Lower leg skin (tissue), 4 donors: ENCODE measurements around the gene MYCN. TPM values are rescaled to one million over a fixed set of nuclear protein-coding genes. Genes with fewer than 3 reads are reported as not detected.
"Not testable (repeated sequence)": the region's sequence is repeated elsewhere in the genome, so short reads cannot be mapped to it uniquely, and the experiment has no call there.

Experiments used
- DNase-seq, 2 donors: peaks; one replicate each; pipeline ENCODE4 v3.0.0-alpha.2; 2019; ENCODE audit warnings: low spot score in 2 of 2
- H3K4me3 ChIP-seq: fragments of 200-600 bp; sonication (generic); 2 replicates; pipeline ENCODE4 v1.5.1; 2017; ENCODE audit warnings: mild to moderate bottlenecking, low read depth; ENCODE audit not compliant: poor library complexity, severe bottlenecking
- POLR2A ChIP-seq, 2 donors: fragments of 450-650 bp; IDR thresholded peaks; one replicate each; pipeline ENCODE4 v1.6.1; 2016 to 2017; ENCODE audit warnings: antibody characterized with exemption in 2 of 2, mild to moderate bottlenecking in 1 of 2, moderate library complexity in 1 of 2
- WGBS, 2 donors: methylation state at CpG; one replicate each; pipeline ENCODE4 v1.1.5; 2018; 5-methylcytosine and 5-hydroxymethylcytosine counted together
- intact Hi-C: fragments of 100-400 bp; cut with DNase I; formaldehyde crosslinking; loops from one replicate; pipeline ENCODE4 v1.15.0; 2023; ENCODE audit warnings: low total_unique reads
- total RNA-seq, 4 donors: library from RNA; depleted of rRNA; stranded (reverse); fragments of >200 nt; gene quantifications; one replicate each; pipeline ENCODE4 v1.1.0, GENCODE V29; 2016
- TF ChIP-seq, protein P1 (sequence below), 3 donors: fragments of 450-650 bp; IDR thresholded peaks; one replicate each; pipeline ENCODE4 v1.5.1; 2016; ENCODE audit warnings: antibody characterized with exemption in 3 of 3, mild to moderate bottlenecking in 3 of 3, moderate library complexity in 2 of 3

MYCN gene
- total RNA-seq, 4 donors from 2014 or later, result 0.15 to 1.5 (median 0.64) TPM; not detected in 1

DNA sequence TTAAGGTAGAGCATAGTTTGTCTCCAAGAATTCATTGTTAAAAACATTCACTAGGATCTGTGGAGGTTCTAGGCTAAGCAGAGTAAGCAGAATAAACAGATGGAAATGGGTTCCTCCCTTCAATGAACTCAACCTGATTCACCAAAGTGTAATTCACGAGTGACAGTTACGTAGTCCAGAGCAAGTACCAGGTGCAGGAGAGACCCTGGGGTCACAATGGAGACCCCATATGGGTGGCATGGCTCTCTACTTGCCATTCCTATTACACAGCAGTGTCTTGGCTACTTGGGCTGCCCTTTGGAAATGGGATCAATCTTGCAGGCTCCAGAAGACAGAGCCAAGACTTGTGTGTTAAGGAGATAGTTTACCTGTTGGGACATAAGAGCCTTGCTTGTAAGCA is 7.1 kb downstream of the MYCN start:
- intact Hi-C loops, result no loop called here
- TF ChIP-seq, protein P1, sequence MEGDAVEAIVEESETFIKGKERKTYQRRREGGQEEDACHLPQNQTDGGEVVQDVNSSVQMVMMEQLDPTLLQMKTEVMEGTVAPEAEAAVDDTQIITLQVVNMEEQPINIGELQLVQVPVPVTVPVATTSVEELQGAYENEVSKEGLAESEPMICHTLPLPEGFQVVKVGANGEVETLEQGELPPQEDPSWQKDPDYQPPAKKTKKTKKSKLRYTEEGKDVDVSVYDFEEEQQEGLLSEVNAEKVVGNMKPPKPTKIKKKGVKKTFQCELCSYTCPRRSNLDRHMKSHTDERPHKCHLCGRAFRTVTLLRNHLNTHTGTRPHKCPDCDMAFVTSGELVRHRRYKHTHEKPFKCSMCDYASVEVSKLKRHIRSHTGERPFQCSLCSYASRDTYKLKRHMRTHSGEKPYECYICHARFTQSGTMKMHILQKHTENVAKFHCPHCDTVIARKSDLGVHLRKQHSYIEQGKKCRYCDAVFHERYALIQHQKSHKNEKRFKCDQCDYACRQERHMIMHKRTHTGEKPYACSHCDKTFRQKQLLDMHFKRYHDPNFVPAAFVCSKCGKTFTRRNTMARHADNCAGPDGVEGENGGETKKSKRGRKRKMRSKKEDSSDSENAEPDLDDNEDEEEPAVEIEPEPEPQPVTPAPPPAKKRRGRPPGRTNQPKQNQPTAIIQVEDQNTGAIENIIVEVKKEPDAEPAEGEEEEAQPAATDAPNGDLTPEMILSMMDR (IDR thresholded peaks at IDR 0.05), result no peak
- no peak for TF ChIP-seq POLR2A (IDR thresholded peaks at IDR 0.05)
- peak in 1 of 2 donors; percentile 39 for DNase-seq
- H3K4me3 ChIP-seq, result no peak overlapping the region
- 87 to 88% methylated on average over 2 of the region's 2 CpGs for WGBS, 2 donors

GRCh38 chr2:15948704-15948957 is 8.3 kb downstream of the MYCN start:
- TF ChIP-seq POLR2A (IDR thresholded peaks at IDR 0.05), result no peak
- TF ChIP-seq, protein P1 (IDR thresholded peaks at IDR 0.05), result no peak
- no peak overlapping the region for H3K4me3 ChIP-seq
- no peak for DNase-seq
- intact Hi-C loops, result no loop called here
- WGBS, 2 donors, result 89 to 95% methylated on average over 3 of the region's 3 CpGs

- TF ChIP-seq, protein P1 (IDR thresholded peaks at IDR 0.05), result no peak
- no peak for TF ChIP-seq POLR2A (IDR thresholded peaks at IDR 0.05)
- intact Hi-C loops, result no loop called here
- WGBS, 2 donors, result 90 to 91% methylated on average over 6 of the region's 6 CpGs
- DNase-seq, result no peak
- no peak overlapping the region for H3K4me3 ChIP-seq
Measured at GRCh38 chr2:15949126-15949525, 8.8 kb downstream of the MYCN start.

DNA sequence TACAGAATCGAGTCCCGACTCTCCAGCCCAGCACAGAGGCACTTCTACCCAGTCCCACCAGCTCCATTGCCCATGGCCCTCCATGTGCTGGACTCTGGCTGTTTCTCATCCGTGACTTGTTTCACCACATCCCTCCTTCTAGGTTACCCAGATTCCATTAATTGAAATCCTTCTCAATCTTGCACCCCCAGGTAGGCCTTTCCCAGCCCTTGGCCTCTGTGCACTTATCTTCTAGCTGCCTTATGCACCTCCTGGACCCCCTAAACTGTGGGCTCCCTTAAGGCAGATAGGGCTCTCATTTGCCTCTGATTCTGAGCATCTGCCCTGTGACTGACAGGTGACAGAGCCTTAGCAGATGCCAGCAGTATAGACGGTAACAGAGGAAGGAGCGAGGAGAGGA is 9.2 kb downstream of the MYCN start:
- TF ChIP-seq, protein P1 (IDR thresholded peaks at IDR 0.05), result no peak
- no peak for TF ChIP-seq POLR2A (IDR thresholded peaks at IDR 0.05)
- intact Hi-C loops, result no loop called here
- WGBS, 2 donors, result 91 to 96% methylated on average over 5 of the region's 5 CpGs
- DNase-seq, result peak in 1 of 2 donors; percentile 56
- no peak overlapping the region for H3K4me3 ChIP-seq

DNA sequence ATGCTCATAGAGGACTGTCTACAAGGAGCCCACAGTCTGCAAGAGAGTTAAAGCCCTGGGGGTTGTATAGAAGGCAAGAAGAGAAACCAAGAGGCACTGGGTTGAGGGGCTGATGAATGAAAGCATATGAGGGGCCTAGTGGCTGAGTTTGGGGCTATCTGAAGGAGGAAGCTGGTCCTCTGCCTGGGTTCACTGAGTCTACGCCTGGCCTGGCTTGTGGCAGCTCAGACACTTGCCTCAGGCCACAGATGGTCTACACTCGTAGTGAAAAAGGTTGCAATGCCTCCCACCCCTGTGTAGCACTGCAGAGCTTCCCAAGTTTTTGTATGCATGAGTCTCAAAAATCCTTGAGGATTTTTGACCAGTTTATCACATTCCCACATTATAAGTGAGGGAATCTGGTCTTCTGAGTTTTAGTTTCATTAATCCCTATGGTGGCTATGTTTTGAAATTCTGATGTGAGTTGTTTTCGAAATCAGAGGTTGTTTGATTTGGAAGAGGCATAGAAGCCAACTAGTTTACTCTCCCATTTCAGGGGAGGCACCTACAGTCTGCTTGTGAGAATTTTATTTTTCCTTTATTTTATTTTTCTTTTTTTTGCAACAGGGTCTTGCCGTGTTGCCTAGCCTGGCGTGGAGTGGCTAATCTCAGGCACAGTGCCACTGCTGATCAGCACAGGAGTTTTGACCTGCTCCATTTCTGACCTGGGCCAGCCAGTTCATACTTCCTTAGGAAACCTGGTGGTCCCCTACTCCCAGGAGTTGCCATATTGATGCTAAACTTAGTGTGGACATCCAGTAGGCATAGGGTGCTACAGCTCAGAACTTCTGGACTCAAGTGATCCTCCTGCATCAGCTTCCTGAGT is 10.0 kb downstream of the MYCN start:
- H3K4me3 ChIP-seq, result no peak overlapping the region
- intact Hi-C loops, result no loop called here
- 85 to 87% methylated on average over 5 of the region's 5 CpGs for WGBS, 2 donors
- no peak for TF ChIP-seq POLR2A (IDR thresholded peaks at IDR 0.05)
- TF ChIP-seq, protein P1 (IDR thresholded peaks at IDR 0.05), result no peak
- DNase-seq, result peak in 1 of 2 donors; percentile 70

- H3K4me3 ChIP-seq, intact Hi-C loops: not testable (repeated sequence)
- WGBS, 2 donors, result 94 to 97% methylated on average over 11 of the region's 11 CpGs
- peak in 1 of 2 donors; percentile 75 for DNase-seq
Measured at GRCh38 chr2:15951936-15952335, 11.6 kb downstream of the MYCN start.
